Nephron (organoid): ENCODE results near the gene USP37.
"Not testable (repeated sequence)": the region's sequence is repeated elsewhere in the genome, so short reads cannot be mapped to it uniquely, and the experiment has no call there.

Source experiments
- H3K27ac Mint-ChIP-seq, 3 experiments: 2 replicates each; pipeline ENCODE4 v1.8.0; 2020; ENCODE audit warnings: mixed read lengths in 3 of 3, mild to moderate bottlenecking in 2 of 3, moderate library complexity in 1 of 3
- H3K27me3 Mint-ChIP-seq: 2 replicates; pipeline ENCODE4 v1.8.0; 2021; ENCODE audit warnings: low read depth, mild to moderate bottlenecking, moderate library complexity, mixed read lengths
- H3K36me3 Mint-ChIP-seq: 2 replicates; pipeline ENCODE4 v1.8.0; 2020; ENCODE audit warnings: low read depth, mixed read lengths
- H3K4me1 Mint-ChIP-seq: 2 replicates; pipeline ENCODE4 v1.8.0; 2020; ENCODE audit warnings: mixed read lengths
- H3K4me3 Mint-ChIP-seq, 3 experiments: 2 replicates each; pipeline ENCODE4 v1.8.0; 2020; ENCODE audit warnings: mild to moderate bottlenecking in 3 of 3, mixed read lengths in 3 of 3, moderate library complexity in 2 of 3
- H3K9me3 Mint-ChIP-seq: 2 replicates; pipeline ENCODE4 v1.8.0; 2020; ENCODE audit warnings: mixed read lengths
- CTCF ChIP-seq, 3 experiments: fragments of 200-600 bp; sonication (generic); IDR thresholded peaks; one replicate each; pipeline ENCODE4 v1.5.0; 2021; ENCODE audit warnings: antibody characterized with exemption in 3 of 3; ENCODE audit not compliant: unreplicated experiment in 3 of 3

USP37 gene

DNA sequence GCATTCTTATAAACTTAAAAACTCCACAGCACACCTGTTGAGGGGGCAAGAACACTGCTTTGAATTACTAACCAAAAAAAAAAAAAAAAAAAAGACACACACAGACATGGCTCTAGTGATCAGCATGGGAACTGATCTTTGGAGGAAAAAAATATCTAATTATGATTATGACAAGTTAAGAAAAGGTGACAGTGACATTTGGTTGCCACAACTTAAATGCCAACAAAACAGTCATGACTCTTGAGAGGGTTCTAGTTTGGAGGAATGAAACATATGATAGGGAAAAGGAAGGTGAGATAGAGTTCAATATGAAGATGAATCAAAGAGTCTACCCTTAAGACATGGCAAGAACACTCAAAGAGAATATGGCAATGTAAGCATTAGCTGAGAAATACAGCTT is 20.6 kb downstream of the USP37 start:
- Mint-ChIP-seq H3K36me3 (peaks cover 64% of the 10 kb centered on the region), H3K4me3 (no peak overlapping the region), H3K9me3 (no peaks in the 10 kb centered on the region), H3K27me3 (no peaks in the 10 kb centered on the region), H3K4me1 (no peaks in the 10 kb centered on the region), H3K27ac (no peak overlapping the region)
- no peak for TF ChIP-seq CTCF (IDR thresholded peaks at IDR 0.05; ENCODE audit: unreplicated experiment in 3 of 3)

DNA sequence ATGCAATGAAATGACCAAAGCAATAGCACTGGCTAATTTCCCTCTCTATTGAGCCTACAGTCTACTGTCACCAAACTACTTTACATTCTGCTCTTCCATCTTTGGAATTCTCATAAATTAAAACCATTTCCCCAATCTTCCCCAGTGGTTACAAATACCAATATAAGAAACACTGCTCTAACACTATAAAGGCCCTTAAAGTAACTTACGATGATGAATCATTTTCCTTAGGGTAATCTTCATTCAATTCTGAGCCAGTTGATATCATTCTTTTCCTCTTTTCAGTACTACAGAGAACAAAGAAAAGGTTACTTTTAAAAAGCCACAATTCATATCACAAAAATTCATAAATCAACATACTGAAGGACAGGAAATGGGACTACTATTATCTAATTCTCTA is 22.1 kb downstream of the USP37 start:
- H3K27ac Mint-ChIP-seq = no peak overlapping the region
- H3K4me1 Mint-ChIP-seq = no peaks in the 10 kb centered on the region
- peaks cover 63% of the 10 kb centered on the region for H3K36me3 Mint-ChIP-seq
- H3K4me3 Mint-ChIP-seq = no peak overlapping the region
- no peaks in the 10 kb centered on the region for H3K9me3 Mint-ChIP-seq
- H3K27me3 Mint-ChIP-seq = no peaks in the 10 kb centered on the region
- no peak for TF ChIP-seq CTCF (IDR thresholded peaks at IDR 0.05; ENCODE audit: unreplicated experiment in 3 of 3)

GRCh38 chr2:218540015-218540414 is 28.1 kb downstream of the USP37 start:
- H3K4me3 Mint-ChIP-seq = no peak overlapping the region
- H3K4me1 Mint-ChIP-seq = no peaks in the 10 kb centered on the region
- no peaks in the 10 kb centered on the region for H3K27me3 Mint-ChIP-seq
- no peak overlapping the region for H3K27ac Mint-ChIP-seq
- TF ChIP-seq CTCF (IDR thresholded peaks at IDR 0.05; ENCODE audit: unreplicated experiment in 3 of 3) = no peak
- no peaks in the 10 kb centered on the region for H3K9me3 Mint-ChIP-seq
- H3K36me3 Mint-ChIP-seq = peaks cover 60% of the 10 kb centered on the region

DNA sequence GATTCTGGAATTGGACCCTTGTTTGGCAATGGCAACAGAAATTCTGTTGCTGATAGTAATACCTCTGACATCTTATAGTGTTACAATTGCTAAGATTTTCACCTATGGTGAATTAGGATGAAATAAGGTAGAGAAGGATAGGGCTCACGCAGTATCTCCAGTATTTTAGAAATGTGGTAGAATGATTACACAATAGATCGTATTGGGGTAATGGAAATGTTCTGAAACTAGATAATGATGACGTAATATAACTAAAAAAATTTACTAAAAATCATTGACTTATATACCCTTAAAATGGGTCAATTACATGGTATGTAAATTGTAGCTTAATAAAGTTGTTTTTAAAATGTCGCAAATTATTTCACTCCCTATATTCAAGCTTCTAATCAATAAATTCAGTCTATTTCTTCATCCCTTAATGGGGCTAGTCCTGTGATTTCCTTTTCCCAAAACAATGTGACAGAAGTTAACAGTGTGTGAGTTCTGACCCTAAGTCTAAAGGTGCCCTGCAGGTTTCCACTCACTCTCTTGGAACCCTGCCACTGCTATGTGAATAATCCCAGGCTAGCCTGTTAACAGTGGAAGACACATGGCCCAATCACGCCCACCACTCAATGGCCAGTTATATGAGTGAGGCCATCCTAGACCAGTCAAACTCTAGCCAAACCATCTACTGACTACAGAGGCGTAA is 31.2 kb downstream of the USP37 start:
- H3K36me3 Mint-ChIP-seq = peaks cover 54% of the 10 kb centered on the region
- no peaks in the 10 kb centered on the region for H3K4me1 Mint-ChIP-seq
- no peak for TF ChIP-seq CTCF (IDR thresholded peaks at IDR 0.05; ENCODE audit: unreplicated experiment in 3 of 3)
- no peaks in the 10 kb centered on the region for H3K9me3 Mint-ChIP-seq
- H3K27me3 Mint-ChIP-seq = no peaks in the 10 kb centered on the region
- H3K27ac Mint-ChIP-seq = no peak overlapping the region
- no peak overlapping the region for H3K4me3 Mint-ChIP-seq

- peaks cover 77% of the 10 kb centered on the region for H3K36me3 Mint-ChIP-seq
- no peaks in the 10 kb centered on the region for H3K27me3 Mint-ChIP-seq
- peaks cover 15% of the 10 kb centered on the region for H3K9me3 Mint-ChIP-seq
- TF ChIP-seq CTCF (IDR thresholded peaks at IDR 0.05; ENCODE audit: unreplicated experiment in 3 of 3) = no peak
- no peak overlapping the region for H3K27ac Mint-ChIP-seq
- no peaks in the 10 kb centered on the region for H3K4me1 Mint-ChIP-seq
- H3K4me3 Mint-ChIP-seq = no peak overlapping the region
Observed at GRCh38 chr2:218529990-218530389, 38.2 kb downstream of the USP37 start.

DNA sequence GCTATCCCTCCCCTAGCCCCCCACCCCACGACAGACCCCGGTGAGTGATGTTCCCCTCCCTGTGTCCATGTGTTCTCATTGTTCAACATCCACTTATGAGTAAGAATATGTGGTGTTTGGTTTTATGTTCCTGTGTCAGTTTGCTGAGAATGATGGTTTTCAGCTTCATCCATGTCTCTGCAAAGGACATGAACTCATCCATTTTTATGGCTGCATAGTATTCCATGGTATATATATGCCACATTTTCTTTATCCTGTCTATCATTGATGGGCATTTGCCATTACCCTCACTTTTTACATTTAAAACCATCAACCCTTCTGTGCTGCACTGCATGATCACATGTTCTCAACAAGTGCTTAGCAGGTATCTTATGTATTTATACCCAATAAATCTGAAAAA is 39.7 kb downstream of the USP37 start:
- peaks cover 90% of the 10 kb centered on the region for H3K36me3 Mint-ChIP-seq
- H3K27me3 Mint-ChIP-seq, H3K27ac Mint-ChIP-seq, H3K4me3 Mint-ChIP-seq, H3K4me1 Mint-ChIP-seq: not testable (repeated sequence)
- H3K9me3 Mint-ChIP-seq = peaks cover 25% of the 10 kb centered on the region
